Activated gamma-delta T cell (primary cell): ENCODE results near the gene NPC1L1.

ENCODE experiments used
- DNase-seq: peaks from one replicate; lab custom pipeline; 2025; lab: John Stamatoyannopoulos, UW
- total RNA-seq, 2 donors: gene quantifications; one replicate each; lab custom pipeline; 2026; lab: John Stamatoyannopoulos, UW

The NPC1L1 gene
- total RNA-seq = 0 to 0.17 reads per million in 2 donors

GRCh38 chr7:44541028-44541869 lies at the start of gene NPC1L1:
Gene NPC1L1, minus strand, starts transcription at chr7:44541330. Its CDS starts 71 bp downstream, at chr7:44541259.
- no peak for DNase-seq

DNA sequence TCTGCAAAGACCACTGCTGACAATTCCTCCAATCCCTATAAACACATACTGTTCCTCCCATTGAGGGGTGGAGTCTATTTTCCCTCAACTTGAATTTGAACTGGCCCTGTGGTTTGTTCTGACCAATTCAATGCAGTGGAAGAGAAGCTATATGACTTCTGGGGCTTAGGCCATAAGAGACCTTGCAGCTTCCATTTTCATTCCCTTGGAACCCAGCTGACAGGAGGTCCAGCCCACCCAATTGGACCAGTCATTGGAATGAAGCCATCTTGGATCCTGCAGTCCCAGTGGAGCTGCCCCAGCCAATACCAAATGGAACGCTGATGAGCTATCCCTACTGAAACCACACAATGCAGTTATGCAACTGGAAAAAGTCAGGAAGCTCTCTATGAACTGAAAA lies 49.8 kb upstream of the NPC1L1 start:
- DNase-seq = no peak

GRCh38 chr7:44587843-44588711 lies 46.9 kb upstream of the NPC1L1 start:
- DNase-seq = no peak

DNA sequence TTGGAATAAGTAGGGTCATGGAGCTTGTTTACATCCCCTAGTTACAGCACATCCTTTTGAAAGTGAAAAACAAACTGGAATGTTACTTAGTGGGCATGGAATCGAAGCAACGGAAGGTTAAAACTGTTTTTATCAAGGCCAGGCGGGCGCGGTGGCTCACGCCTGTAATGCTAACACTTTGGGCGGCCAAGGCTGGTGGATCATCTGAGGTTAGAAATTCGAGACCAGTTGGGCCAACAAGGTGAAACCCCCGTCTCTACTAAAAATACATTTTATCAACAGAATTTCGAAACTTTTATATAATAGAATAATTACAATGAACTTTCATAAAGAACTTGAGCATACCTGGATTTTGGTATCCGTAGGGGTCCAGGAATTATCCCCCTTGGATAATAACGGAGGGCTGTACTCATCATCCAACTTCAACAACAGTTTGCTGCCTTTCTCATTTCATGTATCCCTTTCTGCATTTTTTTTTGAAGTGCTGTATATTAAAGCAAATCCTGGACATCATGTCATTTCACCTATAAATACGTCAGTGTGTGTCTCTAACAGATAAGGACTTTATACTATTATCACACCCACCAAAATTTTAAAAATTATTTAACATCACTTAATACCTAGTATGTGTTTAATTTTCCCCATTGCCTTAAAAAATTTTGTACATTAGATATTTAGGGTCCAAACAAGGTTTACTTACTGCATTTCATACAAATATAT lies 42.2 kb upstream of the NPC1L1 start:
- no peak for DNase-seq

DNA sequence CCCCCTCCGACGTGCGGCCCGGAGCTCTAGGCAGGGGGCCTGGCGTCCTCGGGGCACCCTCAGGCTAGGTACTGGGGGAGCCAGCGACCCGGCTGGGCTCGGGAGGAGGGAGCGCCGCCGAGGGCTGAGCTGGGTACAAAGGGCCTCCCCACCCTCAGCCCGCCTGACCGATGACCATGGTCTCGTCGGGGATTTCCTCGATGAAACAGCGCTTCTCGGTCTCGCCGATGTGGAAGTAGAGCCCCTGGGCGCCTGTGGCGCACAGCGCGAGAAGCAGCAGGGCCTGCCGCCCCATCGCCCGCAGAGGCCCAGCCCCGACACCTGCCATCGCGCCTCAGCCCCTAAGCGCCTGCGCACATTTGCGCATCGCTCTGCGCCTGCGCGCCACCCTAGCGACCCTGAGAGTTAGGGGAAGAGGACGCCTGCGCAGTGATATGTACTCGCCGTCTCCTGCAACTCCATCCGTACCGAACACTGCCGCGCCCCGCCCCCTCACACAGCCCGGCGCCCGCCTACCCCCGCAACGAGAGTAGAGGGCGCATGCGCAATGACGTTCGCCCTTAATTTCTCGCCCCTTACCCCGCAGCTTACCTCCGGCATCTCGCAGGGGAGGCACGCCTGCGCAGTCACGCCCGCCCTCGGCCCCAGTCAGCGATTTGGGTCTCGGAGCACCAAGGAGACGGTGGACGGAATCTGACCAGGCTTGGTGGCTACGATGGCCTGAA lies 40.9 kb upstream of the NPC1L1 start, which contains the start of gene TMED4:
Gene TMED4 (minus strand): TSS at position 353 of the 725 bp plus-strand sequence. CDS start 25 bp downstream, at position 328.
- DNase-seq = peak; percentile 100

DNA sequence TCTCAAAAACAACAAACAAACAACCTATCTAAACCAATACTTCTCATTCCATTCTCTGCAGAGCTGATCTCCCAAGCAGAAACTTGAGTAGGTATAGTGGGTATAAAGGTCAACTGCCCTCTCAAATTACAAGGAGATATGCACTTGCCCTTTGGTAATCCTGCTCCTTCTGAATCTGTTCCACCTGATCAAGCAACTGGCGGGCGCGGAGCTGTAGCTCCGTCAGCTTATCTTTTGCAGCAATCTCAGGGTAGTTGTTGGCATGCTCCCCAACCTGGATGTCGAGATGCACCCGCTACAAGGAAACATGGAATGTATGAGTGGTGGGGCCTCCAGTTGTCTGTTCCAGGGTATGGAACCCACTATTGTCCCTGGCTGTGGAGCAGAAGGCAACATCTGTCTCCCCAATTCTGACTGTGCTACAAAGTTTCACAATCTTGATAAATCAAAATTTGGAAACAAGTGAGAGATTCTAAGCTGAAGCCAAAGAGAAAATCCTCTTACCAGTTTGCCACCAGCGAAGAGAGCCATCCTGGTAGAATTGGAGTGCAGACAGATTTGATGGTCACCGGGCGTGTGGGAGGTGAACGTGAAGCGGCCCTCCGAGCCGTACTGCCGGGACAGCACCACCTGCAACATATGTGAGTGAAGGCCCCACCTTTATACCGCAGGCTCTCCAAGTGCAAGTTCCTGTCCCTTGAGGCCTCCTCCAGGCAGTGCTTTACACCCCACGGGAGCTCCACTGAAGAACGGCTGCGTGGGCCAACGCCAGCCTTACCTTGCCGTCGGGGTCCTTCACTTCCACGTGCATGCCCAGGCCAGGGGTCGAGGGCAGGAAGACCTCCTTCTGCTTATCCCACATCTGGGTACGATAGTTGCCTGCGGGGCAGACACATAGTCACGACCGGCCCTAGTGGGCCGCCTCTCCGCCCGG lies 40.1 kb upstream of the NPC1L1 start:
- DNase-seq = no peak

GRCh38 chr7:44576228-44576627 lies 35.1 kb upstream of the NPC1L1 start:
- no peak for DNase-seq

GRCh38 chr7:44575054-44575453 lies 33.9 kb upstream of the NPC1L1 start:
- no peak for DNase-seq

DNA sequence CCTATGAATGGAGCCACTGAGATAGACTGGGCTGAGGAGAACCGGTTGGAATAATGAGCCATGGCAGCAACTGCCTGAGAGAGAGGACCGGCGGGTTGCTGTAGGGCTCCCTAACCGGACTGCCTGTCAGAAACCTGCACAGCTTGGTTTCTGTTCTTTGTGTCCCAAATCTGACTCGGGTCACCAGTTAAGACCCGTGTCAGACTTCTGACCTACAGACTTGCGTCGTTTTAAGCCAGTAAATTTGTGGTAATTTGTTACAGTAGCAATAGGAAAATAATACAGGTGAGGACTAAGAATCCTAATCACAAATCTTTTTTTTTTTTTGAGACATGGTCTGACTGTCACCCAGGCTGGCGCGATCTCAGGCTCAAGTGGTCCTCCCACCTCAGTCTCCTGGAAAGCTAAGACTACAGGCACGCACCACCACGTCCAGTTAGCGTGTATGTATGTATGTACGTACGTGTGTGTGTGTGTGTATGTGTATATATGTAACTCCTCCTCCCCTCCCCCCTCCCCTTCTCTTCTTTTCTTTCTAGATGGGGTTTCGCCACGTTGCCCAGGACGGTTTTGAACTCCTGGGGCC lies 33.2 kb upstream of the NPC1L1 start:
- DNase-seq = no peak

DNA sequence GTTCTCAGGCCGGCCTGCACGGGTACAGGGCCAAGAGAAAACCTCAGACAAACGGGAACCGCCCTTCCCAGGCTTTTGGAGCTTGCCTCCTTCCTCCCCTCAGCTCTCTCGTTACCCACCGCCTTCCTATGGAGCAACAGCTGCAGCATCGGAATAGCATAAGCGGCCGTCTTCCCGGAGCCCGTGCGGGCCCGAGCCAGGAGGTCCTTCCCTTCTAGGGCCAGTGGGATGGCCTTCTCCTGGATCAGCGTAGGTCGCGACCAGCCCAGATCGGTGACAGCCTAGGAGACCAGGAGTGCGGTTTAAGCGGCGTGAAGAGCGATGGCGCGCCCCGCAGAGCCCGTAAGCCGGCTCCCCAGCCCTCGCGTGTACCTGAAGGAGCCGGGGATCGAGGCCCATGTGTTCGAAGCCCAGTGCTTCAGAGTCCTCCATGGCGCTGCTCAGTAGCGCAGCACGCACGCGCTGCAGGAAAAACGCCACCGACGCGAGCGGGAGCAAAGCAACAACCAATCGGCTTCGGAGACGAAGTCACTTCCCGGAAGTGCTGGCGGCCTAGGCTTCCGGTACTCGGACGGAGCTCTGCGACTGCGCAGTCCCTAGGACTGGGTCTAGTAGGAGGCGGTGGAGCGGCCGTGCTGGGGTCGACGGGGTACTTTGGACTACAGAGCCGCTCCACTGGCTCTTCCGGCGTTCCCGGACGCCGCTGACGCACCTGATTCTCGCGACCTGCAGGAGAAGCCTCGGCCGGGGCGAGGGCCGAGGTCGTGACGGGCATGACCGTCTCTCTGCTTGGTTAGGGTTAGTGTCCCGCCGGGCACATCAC lies 32.5 kb upstream of the NPC1L1 start, which contains the start of gene DDX56:
Gene DDX56 (minus strand): TSS at position 445 of the 823 bp plus-strand sequence. CDS start 13 bp downstream, at position 432.
- DNase-seq = peak; percentile 77

- DNase-seq = no peak
These were observed 31.6 kb upstream of the NPC1L1 start for GRCh38 chr7:44572771-44573170.

DNA sequence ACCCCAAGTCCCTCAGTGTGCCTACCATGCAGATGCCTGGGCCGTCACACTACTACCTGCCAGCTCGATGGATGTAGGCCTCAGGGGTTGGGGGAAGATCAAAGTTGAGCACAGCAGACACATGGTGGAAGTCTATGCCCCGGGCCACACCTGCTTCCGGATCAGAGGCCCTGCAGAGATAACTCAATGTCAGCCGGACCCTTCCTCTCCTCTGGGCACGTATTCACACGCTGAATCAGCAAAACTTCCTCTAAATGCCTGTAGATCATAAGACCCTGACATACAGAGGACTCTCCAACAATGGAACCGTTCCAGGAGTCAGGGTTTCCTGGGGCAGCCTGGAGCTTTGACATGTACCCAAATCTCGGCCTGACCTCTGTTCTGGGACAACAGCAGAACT lies 28.8 kb upstream of the NPC1L1 start:
- no peak for DNase-seq

DNA sequence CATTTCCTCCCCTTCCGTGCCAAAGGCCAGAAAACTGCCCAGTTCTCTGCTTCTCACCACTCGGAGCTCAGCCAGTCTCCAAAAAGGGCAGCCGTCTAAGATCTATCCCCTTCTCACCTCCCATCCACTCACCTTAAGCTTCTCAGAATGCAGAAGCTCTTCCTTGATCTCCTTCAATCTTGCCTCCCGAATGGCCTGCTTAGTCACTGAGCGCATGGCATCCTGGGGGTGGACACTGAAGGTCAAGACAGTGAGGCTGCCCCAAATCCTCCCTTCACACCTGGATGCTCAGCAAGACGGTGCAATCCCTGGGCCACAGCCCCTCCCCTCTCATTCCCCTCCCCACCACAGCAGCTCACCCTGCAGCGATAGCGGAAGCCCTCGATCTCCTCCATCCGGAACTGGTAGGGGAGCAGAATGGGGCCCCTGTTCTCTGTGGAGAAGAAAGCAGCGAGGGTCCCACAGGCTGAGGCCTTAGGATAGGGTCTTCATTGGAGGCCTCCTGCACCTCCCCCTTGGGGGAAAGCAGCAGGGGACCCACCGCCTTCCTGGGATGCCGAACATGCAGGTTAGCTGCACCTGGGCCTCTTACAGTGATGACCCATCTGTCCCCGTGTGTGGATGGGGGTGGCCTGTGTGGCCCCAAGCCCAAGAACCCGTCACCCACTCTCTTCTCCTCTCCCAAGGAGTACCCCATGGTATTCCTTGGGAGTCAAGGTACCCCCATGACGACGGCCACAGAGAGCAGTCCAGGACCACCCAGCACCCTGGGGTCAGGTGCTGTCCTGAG lies 27.8 kb upstream of the NPC1L1 start:
- DNase-seq = no peak

DNA sequence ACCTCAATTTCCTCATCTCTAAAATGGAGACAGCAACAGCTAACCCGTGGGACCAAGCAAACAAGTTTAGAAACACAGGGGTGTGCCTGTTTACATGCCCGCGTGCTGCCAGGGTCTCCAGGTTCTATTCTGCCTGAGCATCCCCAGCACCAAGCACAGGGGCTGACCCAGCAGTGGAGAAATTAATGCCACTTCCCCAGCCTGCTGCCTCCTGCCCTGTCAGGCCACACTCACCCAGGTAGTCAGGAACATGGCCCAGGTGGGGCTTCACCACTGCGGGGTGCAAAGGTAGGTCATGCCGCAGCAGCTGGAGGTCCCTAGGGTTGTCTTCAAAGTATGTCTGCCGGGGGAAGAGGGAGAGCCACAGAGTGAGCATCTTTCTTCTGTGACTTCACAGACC lies 26.8 kb upstream of the NPC1L1 start:
- DNase-seq = no peak

DNA sequence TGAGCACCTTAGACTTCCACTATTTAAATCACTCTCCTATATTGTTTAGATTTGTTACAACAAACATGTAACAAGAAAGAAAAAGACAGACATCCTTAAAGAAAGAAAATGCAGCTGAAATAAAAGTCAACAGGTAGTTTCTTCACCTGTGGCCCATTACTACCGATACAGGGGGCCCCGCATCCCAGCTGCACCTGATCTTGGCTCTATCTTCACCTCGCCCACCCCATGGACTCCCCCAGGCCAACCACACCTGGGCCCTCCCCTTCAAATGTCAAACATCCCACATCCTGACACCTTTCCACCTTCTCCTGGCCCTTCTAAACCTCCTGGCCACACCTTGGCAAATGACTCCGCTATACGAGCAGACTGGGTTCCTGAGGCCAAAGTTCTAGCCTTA lies 25.6 kb upstream of the NPC1L1 start:
- no peak for DNase-seq

DNA sequence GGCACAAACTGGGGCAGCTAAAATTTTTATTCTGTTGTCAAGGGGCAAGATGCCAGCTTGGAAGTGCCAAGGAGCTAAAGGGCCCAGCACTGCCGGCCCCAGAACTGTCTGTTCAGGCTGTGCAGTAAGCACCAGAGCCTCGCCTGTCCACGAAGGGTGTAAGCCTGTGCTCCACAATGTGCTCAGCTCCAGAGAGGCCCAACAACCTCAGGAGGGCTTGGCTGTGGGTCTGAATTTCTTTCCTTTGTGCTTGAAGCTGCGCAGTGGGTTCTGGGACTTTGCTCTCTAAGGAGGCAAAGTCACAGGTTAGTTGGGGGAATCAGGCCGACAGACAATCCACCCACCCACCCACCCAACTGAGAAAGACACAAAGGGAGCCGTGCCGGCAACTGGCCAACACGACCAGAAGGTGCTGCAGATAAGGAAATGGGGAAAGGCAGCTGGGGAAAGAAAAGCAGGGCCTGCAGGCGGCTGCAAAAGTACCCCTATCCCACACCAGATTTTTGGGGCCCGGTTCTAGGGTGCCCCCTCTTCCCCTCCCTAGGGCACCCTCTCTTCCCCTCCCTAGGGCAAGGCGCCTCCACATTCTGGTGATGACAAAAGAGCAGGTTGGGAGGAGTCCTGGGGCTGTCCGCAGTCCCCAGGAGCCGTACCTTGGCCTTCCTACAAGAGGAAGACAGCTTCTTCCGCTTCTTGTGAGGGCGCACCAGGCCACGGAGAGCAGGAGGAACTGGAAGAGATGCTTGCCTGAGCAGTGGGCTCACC lies 24.8 kb upstream of the NPC1L1 start:
- no peak for DNase-seq

- DNase-seq = no peak
These were observed 24.1 kb upstream of the NPC1L1 start for GRCh38 chr7:44565097-44565794.
